Lower leg skin (tissue), 3 donors: ENCODE results near the gene FBXL22.

Experiments used
- CTCF ChIP-seq, 3 donors: fragments of 450-650 bp; IDR thresholded peaks; one replicate each; pipeline ENCODE4 v1.5.1; 2016; ENCODE audit warnings: antibody characterized with exemption in 3 of 3, mild to moderate bottlenecking in 3 of 3, moderate library complexity in 2 of 3
- POLR2A ChIP-seq, 2 donors: fragments of 450-650 bp; IDR thresholded peaks; one replicate each; pipeline ENCODE4 v1.6.1; 2016 to 2017; ENCODE audit warnings: antibody characterized with exemption in 2 of 2, mild to moderate bottlenecking in 1 of 2, moderate library complexity in 1 of 2

GRCh38 chr15:63605036-63605435 is 7.8 kb downstream of the FBXL22 start:
- no peak for TF ChIP-seq CTCF (IDR thresholded peaks at IDR 0.05)
- no peak for TF ChIP-seq POLR2A (IDR thresholded peaks at IDR 0.05)
